DND-41 (cell line): ENCODE results near the gene ERF.

Source experiments
- CTCF ChIP-seq: IDR thresholded peaks from 2 replicates; pipeline ENCODE4 v1.5.1; 2012; ENCODE audit warnings: borderline replicate concordance, low read length, moderate library complexity, mild to moderate bottlenecking; ENCODE audit not compliant: poor library complexity, severe bottlenecking; ENCODE audit errors: extremely low read depth
- EZH2 ChIP-seq: IDR thresholded peaks from 3 replicates; pipeline ENCODE4 v1.6.1; 2012; ENCODE audit warnings: borderline replicate concordance, low read depth, mild to moderate bottlenecking, moderate library complexity, low read length, inconsistent platforms; ENCODE audit not compliant: severe bottlenecking

GRCh38 chr19:42292963-42293362 lies 38.0 kb upstream of the ERF start:
- TF ChIP-seq CTCF: no peak
- TF ChIP-seq EZH2: no peak
